ENCODE results near the gene DYNLT4.
A peak's percentile ranks its signal among the peaks of the same experiment; 100 is the strongest.
"Not testable (repeated sequence)": the region's sequence is repeated elsewhere in the genome, so short reads cannot be mapped to it uniquely, and the experiment has no call there.

The DYNLT4 gene

DNA sequence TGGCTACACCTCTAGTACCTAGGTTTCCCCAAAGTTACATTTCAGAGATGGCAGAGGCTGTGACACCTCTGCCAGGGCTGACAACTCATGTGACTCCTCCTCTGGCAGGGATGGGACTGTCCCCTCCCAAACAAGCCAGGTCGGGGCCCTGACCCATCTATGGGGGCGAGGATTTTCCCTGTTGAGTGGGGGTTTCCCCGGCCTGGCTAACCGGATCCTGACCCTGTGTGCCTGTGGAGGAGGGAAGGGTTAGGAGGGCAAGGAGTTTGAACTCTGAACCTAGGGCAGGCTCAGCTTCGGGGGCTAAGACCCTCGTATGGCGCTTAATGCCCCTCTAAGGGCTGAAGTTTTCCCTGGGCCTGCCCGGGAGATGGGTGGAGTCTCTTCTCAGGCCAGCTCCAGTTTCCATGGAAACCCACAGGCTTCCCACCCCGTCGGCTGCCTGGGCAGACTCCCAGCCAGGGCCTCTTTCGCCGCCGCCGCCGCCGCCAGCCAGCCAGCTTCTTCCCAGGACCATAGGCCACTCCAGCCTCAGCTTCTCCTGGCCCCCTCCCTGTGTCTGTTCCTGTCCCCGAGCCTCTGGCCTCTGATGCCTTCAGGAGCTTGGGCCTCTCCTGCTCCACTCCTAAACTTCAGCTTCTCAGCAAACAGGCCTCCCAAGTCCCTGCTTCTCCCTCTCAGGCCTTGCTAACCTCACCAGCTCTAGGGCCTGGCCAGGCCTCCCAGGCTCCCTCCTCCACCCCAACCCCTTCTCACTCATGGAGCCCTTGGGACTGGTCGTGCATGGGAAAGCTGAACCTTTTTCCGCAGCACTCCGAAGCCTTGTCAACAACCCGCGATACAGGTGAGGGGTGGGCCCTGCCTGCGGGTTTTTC is 1.1 kb upstream of the DYNLT4 start, which contains the start of gene BTBD19:
BTBD19 (plus strand) TSS at position 461 of the 875 bp plus-strand sequence; CDS start at position 759, 298 bp downstream.
- DNase-seq, result no peak

DNA sequence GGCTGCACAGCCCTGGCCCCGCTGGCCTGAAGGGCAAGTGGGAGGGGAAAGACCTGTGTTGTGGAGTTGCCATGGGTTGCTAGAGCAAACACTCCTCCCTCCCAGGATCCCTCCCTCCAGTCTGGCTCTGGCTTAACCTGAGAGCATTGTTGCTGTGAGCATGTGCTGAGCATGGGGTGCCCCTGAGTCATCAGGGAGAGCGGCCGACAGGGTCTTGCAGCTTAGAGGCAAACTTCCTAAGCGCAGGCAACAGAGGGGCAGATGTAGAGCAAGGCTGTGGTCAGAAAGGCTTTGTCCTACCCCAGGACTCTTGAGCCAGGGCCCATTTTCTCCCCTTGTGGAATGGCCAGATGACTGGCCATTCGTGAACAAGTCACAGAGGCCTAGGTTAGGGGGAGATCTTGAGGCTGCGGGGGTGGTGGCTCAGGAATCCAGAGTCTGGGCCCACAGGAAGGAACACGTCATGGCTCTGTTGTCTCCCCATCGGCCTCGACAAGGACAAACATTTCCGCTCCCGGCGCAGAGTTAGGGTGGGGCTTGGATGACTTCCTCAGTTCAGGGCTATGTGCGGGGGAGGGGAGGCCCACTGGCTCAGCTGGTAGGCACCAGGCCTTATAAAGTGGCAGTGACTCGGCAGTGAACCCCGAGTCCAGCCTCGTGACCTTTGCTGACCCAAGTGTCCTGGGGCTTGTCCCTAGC is 362 bp upstream of the DYNLT4 start:
- DNase-seq, result peak; percentile 31

DNA sequence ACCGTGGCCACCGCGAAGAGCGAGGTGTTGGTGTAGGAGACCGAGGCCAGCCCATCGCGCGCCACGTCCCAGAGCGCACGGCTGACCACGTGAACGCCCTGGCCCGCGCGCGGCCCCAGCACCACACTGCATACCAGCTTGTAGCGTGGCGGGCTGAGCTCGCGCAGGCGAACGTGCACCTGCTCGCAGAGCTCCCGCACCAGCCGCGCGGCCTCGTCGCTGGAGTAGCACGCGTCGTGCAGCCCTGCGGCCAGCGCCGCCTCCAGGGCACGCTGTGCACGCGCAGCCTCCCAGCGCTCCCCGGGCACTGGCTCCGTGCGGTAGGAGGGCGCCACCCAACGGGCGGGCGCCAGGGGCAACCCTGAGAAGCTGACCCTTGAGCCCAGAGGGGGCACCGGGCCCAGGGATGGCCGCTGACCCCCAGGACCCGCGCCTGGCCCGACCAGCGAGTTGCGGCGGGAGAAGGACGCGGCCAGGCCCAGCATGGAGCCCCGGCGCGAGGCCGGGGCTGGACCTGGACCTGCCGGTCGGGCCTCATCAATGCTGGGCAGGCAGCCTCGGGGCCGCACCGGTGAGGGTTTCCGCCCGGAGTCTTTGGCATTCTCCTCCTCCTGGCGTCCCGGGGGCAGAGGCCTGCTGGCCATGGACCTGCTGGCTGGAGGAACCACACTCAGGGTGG is 987 bp downstream of the DYNLT4 start:
- no peak for DNase-seq

DNA sequence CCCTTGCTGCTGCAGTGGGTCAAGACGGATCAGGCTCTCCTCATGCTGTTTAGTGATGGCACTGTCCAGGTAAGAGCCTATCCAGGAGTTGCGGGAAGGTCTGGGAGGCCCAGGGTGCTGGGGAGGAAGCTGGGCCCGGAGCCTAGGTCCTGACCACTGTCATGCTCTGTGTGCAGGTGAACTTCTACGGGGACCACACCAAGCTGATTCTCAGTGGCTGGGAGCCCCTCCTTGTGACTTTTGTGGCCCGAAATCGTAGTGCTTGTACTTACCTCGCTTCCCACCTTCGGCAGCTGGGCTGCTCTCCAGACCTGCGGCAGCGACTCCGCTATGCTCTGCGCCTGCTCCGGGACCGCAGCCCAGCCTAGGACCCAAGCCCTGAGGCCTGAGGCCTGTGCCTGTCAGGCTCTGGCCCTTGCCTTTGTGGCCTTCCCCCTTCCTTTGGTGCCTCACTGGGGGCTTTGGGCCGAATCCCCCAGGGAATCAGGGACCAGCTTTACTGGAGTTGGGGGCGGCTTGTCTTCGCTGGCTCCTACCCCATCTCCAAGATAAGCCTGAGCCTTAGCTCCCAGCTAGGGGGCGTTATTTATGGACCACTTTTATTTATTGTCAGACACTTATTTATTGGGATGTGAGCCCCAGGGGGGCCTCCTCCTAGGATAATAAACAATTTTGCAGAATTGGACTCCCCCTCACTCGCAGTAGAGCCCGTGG is 1.7 kb downstream of the DYNLT4 start:
- DNase-seq, result no peak

DNA sequence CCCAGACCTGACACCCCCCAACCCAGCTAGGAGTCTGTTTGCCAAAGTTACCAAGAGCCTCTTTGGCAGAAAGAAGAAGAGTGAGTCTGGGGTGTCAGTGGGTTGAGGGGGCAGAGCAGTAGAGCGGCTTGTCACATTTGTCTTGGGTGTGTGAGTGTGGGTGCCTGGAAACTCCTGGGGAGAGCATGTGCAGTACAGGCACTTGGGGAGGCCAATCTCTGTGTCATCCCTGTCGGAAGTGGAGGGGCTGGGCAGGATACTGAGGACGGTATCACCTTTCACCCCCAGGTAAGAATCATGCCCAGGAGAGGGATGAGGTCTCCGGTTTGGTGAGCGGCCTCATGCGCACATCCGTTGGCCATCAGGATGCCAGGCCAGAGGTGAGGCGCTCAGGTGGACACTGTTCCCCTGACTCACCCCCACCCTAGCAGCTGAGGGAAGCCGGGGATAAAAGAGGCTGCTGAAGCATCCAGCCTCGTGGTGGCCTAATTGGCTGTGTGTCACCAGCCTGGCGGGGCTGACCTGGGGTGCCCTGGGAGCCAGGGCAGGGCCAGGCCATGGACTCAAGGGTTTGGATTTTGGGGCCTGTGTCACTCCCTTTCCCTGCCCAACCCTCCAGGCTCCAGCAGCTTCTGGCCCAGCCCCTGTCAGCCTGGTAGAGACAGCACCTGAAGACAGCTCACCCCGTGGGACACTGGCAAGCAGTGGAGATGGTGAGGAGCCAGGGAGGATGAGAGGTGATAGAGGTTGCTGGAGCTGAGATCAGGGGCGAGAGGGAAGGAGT is 3.6 kb downstream of the DYNLT4 start:
- DNase-seq, result no peak

DNA sequence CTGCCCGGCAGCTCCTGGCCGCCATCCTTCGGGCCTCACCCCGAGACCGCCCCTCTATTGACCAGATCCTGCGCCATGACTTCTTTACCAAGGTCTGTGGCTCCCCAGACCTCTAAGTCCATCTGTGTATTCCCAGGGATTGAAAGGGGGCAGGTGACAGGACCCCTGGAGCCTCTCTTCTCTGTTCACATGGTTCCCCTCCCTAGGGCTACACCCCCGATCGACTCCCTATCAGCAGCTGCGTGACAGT is 4.2 kb downstream of the DYNLT4 start:
- no peak for DNase-seq

DNA sequence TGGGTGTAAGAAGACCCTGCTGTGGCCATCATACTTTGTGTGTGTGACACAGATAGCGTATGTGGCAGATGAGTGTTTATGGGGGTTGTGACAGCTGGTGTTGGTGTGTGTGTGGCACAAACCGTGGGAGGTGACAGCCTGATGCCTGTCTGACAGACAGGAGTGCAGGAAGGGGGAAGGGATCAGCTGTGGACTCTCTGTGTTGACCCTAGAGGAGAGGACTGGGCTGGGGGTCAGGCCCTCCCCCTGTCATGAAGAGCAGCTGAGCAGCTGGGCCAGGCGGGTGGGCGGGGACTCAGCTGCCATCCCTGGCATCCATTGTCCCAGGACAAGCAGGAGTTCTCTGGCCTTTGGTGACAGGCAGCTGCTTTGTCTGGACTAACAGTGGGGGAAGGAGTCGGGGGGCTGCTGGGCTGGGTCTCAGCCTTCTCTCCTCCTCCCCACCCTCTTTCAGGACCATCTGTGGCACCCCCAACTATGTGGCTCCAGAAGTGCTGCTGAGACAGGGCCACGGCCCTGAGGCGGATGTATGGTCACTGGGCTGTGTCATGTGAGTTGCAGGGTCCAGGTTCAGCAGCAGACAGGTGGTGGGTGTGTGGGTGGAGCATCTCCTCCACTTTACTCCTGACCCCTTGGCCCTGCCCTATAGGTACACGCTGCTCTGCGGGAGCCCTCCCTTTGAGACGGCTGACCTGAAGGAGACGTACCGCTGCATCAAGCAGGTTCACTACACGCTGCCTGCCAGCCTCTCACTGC is 4.7 kb downstream of the DYNLT4 start:
- no peak for DNase-seq

DNA sequence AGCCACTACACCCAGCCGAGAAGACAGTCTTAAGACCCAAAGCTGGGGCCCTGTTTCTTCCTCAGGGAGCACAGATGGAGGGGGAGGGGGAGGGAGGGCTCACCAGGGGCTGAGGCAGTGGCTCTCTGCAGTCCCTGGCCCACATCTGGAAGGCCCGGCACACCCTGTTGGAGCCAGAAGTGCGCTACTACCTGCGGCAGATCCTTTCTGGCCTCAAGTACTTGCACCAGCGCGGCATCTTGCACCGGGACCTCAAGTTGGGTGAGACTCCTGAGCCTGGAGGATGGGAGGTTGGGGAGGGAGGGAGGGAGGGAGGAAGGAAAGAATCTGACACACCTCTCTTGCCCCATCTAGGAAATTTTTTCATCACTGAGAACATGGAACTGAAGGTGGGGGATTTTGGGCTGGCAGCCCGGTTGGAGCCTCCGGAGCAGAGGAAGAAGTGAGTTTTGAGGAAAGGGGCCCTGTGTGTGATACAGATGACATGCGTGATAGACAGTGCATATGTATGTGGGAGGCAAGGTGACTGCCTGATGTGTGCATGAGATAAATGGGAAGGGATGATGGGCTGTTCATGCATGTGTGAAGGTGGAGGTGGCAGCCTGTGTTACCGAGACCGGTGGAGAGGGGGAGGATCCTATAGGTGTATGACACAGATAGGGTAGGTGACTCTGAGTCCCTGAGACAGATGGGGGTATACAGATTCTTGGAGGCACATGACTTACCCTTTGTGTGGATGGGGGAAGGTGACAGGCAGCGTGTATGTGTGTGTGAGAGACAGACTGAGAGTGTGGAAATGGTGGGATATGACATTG is 5.5 kb downstream of the DYNLT4 start:
- DNase-seq, result no peak

DNA sequence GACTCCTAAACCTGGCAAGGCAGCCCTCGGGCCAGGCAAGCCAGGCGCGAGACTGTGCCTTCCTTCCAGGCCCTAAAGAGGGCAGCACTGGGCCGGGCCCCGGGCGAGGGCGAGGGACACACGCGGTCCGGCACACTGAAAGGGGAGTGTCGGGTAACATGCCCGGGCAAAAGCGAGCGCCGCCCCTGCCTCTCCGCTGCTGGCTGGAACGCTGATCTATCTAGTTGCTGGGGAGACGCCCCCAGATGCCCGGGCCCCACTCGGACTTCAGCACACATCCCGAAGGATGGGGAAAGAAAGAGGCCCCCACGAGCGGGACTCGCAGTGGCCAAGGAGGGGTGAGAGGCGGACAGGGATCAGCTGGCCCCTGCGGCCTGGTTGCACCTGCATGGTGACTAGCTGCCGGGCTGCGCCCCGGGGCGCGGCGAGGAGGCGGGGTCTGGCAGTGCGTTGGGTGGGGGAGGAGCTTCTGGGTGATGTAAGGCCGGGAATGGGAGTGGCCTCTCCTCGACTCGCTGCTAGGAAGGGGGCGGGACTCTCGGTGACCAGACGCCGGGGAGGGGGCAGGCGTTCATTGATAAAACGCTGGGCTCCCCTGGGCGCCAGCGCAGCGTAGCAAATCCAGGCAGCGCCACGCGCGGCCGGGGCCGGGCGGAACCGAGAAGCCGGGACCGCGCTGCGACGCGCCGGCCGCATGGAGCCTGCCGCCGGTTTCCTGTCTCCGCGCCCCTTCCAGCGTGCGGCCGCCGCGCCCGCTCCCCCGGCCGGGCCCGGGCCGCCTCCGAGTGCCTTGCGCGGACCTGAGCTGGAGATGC is 7.2 kb downstream of the DYNLT4 start, which contains the start of gene PLK3:
PLK3 (plus strand) TSS at position 608 of the 815 bp plus-strand sequence; CDS start at position 695, 87 bp downstream.
- peak; percentile 98 for DNase-seq

DNA sequence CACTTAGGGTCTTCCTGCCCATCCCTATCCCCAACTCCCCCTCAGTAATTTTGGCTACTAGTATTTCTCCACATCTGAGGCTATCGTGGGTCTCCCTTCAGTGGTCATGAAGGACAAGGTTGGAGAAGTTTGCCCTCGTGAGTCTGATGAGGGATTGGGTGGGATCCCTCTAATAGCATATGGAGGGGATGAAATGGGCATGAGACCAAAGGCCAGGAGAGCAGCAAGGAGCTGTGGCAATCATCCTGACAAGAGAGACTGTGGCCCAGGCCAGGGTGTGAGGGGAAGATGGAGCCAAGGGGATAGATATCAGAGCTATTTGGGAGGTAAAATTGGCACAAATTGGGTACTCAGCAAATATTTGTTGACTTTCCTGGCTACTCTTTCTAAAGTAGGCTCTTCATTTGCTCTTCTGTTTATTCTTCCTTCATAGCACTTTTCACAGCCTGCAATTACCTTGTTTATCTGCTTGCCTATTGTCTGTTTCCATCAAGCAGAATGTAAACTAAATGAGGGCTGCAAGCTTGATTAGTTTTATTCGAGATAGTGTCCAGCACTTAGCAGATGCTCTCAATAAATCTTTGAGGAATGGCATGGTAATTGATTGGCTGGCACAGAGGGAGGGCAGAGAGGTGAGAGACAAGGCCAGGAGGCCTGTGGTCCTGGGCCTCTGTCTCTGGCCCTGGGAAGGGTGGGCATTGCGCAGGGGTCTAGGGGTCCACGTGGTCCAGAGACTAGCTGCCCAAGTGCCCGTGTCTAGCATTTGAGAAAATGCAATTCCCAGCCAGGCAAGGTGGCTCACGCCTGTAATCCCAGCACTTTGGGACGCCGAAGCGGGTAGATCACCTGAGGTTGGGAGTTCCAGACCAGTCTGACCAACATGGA is 8.4 kb downstream of the DYNLT4 start:
- no peak for DNase-seq

DNA sequence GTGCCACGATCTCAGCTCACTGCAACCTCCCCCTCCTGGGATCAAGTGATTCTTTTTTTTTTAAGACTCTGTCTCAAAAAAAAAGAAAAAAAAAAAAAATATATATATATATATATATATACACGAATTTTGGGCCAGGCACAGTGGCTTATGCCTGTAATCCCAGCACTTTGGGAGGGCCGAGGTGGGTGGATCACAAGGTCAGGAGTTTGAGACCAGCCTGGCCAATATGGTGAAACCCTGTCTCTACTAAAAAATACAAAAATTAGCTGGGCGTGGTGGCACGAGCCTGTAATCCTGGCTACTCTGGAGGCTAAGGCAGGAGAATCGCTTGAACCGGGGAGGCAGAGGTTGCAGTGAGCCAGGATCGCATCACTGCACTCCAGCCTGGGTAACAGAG is 9.3 kb downstream of the DYNLT4 start:
- DNase-seq, result not testable (repeated sequence)

DNA sequence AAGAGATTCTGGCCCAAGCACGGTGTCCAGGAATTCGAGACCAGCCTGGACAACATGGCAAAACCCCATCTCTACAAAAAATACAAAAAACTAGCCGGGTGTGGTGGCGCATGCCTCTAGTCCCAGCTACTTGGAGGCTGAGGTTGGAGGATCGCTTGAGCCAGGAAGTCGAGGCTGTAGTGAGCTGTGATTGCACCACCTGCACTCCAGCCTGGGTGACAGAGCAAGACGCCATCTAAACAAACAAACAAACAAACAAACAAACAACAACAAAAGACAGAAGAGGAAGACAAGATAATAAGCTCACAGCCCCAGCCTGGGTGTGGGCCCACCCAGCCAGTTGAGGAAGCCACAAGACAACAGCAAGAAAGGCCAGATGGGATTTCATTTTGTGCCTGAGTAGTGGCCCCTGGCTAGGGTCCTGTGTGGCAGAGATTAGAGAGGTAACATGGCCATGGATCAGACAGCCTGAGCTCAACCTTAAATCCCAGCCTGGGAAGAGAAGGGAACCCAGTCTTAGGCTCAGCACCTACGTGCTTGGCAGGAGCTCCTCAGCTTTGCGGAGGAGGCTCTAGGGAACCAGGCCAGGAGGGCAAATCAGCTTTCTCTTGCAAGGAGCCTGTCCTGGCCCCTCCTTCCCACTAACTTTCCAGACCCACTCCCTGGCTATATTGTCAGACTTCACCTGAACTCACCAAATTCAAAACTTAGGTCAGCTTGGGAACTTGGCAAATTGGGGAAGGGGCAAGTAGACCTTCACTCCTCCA is 14.2 kb downstream of the DYNLT4 start:
- DNase-seq, result no peak

DNA sequence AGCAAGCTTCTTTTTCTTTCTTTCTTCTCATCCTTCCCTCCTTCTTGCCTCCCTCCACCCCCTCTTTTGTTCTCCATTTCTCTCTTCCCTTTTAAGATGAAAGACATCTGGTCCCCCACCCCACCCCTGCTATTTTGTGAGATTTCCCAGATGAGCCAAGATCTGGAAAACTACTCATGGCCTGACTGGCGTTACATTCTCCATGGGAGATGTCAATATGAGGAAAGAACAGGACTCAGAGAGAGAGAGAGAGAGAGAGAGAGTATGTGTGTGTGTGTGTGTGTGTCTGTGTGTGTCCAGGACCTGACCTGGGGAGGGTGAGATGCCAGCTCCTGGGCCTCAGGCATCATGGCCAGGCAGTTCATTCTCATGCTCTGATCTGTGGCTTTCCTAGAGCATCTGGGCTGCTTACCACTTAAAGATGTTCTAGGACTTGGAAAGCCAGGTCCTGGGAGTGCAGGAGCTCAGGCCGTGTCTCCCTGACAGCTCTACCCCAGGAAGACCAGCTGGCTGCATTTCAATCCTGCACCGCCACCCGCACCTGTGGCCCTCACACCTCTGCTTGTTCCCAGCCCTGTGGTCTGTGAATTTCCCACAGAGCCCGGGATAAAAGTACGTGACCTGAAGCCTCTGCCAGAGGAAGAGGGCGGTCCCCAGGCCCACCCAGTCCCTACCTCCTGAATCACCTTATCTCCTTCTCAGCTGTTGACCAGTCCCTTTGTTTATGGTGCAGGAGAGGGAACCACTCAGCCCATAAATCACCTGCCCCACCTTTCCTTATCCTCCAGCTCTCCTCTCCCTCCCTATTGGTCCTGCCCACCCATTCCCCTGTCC is 16.0 kb downstream of the DYNLT4 start:
- no peak for DNase-seq

DNA sequence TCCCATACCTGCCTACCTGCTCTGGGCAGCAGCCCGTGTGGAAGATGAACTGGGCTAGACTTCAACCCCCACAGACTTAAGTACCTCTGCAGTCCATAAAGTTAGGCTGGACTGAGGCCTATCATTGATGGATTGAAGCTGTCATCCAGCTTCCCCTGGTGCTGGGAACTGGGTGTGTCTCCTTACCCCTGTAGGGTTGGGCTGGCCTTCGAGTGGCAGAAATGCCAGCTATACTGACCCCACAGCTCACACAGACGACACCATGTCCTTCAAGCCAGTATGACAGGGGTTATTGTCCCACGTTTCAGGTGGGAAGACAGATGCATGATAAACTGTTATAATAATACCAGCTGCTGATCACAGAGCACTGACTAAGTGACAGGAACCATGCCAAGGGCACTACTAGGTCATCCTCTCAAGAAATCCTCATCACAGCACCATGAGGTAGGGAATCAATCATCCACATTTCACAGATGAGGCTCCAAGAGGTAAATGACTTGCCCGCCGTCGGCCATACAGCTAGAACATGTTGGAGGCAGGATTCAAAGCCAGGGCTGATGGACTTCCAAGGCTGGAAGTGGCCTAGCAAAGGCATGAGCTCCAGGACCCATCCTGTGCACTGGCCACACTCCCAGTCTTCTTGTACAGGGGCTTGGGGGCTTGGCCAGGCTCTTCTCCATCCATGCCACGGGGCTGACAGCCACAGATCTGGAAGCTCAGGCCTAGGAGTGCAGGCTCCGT is 18.9 kb downstream of the DYNLT4 start, which contains the start of gene BEST4:
BEST4 (minus strand) TSS at position 51 of the 741 bp plus-strand sequence. CDS start 465 bp downstream, outside the sequence.
- DNase-seq, result no peak

DNA sequence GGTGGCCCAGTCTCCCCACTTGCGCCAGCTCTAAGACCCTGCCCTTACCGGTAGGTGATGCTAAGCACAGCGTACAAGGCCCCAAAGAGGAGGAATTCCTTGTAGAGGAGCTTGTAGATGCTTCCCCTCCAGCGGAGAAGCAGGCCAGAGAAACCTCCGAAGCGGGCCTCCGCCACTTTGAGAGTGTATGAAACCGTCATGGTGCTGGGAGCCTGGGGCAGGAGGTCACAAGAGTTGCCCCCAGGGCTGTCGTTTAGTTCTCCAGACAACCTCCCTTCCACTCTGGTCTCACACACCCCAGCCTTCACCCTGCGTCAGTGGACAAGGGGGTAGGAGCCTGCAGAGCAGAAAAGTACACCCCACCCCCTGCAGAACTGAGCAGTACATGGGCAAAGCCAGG is 19.6 kb downstream of the DYNLT4 start:
- no peak for DNase-seq

All from NK-92 treated with Interleukin-12 subunit alpha and Interleukin-12 subunit beta, amount 100 ng/mL, for 24 hours (cell line).